K562 (cell line): ENCODE measurements around the gene NDUFS6. TPM values are rescaled to one million over a fixed set of nuclear protein-coding genes. Genes with fewer than 3 reads are reported as not detected.

ENCODE experiments used
- ARID1B ChIP-seq: fragments of 450-650 bp; IDR thresholded peaks from 2 replicates; pipeline ENCODE4 v1.6.1; 2016; ENCODE audit warnings: antibody characterized with exemption, mild to moderate bottlenecking, inconsistent platforms
- ARNT ChIP-seq, 2 experiments: fragments of 450-650 bp; IDR thresholded peaks; 2 replicates each; pipeline ENCODE4 v1.6.1; 2016; ENCODE audit warnings: mild to moderate bottlenecking in 1 of 2
- CBX2 ChIP-seq: fragments of 200-600 bp; sonication (generic); IDR thresholded peaks from one replicate; pipeline ENCODE4 v1.6.1; 2012; ENCODE audit warnings: mild to moderate bottlenecking, low read length, inconsistent platforms; ENCODE audit not compliant: insufficient read depth, poor library complexity, severe bottlenecking
- DDX20 ChIP-seq: fragments of 450-650 bp; IDR thresholded peaks from 2 replicates; pipeline ENCODE4 v1.6.1; 2016; ENCODE audit warnings: missing genetic modification characterization, low read depth, mild to moderate bottlenecking, missing compliant biosample characterization, moderate library complexity
- DMBX1 ChIP-seq: fragments of 250-450 bp; sonication (Bioruptor Pico); IDR thresholded peaks from 2 replicates; pipeline ENCODE4 v1.8.0; 2022; ENCODE audit warnings: inconsistent platforms, mild to moderate bottlenecking, moderate library complexity, borderline replicate concordance
- FOXA1 ChIP-seq: fragments of 450-650 bp; IDR thresholded peaks from 2 replicates; pipeline ENCODE4 v1.6.1; 2016; ENCODE audit warnings: mild to moderate bottlenecking, borderline replicate concordance
- MBD2 ChIP-seq: sonication (generic); IDR thresholded peaks from 2 replicates; pipeline ENCODE4 v1.6.1; 2016; ENCODE audit warnings: low read depth, borderline replicate concordance
- MECOM ChIP-seq: fragments of 250-450 bp; sonication (Bioruptor Pico); IDR thresholded peaks from 2 replicates; pipeline ENCODE4 v1.8.0; 2022; ENCODE audit warnings: inconsistent platforms
- MED1 ChIP-seq: sonication (generic); formaldehyde crosslinking; IDR thresholded peaks from 2 replicates; pipeline ENCODE4 v1.8.1; 2023; ENCODE audit warnings: missing genetic modification reagents, borderline replicate concordance
- NELFE ChIP-seq: IDR thresholded peaks from 2 replicates; pipeline ENCODE4 v1.6.1; 2011; ENCODE audit warnings: mild to moderate bottlenecking; ENCODE audit not compliant: insufficient read depth, insufficient read length
- NFATC3 ChIP-seq: fragments of 450-650 bp; IDR thresholded peaks from 2 replicates; pipeline ENCODE4 v1.6.1; 2017; ENCODE audit warnings: mild to moderate bottlenecking
- RB1 ChIP-seq: fragments of 450-650 bp; IDR thresholded peaks from 2 replicates; pipeline ENCODE4 v1.6.1; 2017; ENCODE audit warnings: low read depth, mild to moderate bottlenecking
- RCOR1 ChIP-seq, 2 experiments: IDR thresholded peaks; 2 replicates each; pipeline ENCODE4 v1.6.1; 2012; ENCODE audit warnings: low read depth in 2 of 2, low read length in 2 of 2, borderline replicate concordance in 1 of 2, improper control_type of control experiment in 1 of 2
- ZBTB17 ChIP-seq: fragments of 450-650 bp; formaldehyde crosslinking; IDR thresholded peaks from 2 replicates; pipeline ENCODE4 v1.4.0; 2020; ENCODE audit warnings: mild to moderate bottlenecking
- ZNF408 ChIP-seq: fragments of 250-450 bp; sonication (Bioruptor Pico); IDR thresholded peaks from 2 replicates; pipeline ENCODE4 v1.4.0; 2020; ENCODE audit warnings: low read depth, mild to moderate bottlenecking, moderate library complexity
- polyA plus RNA-seq, 8 experiments: library from polyadenylated mRNA; depleted of rRNA in 4 of 8; stranded (reverse) in 5 of 8; unstranded in 3 of 8; fragments of >200 nt; fragmentation: Nextera tagmentation in 2 of 8; fragmentation: Illumina TruSeq in 1 of 8; extraction: Ambion mirVana in 2 of 8; extraction: Trizol in 1 of 8; gene quantifications; 2 replicates each; pipeline versions ENCODE4 v1.2.1 to v1.2.3, GENCODE V29; 2011 to 2014; ENCODE audit warnings: inconsistent platforms in 1 of 8, missing spikeins in 1 of 8
- total RNA-seq, 7 experiments: library from RNA; depleted of rRNA in 6 of 7; stranded (reverse); fragments of >200 nt in 6 of 7; fragmentation: Illumina TruSeq in 2 of 7; extraction: Trizol in 2 of 7; gene quantifications; 2 replicates each; pipeline versions ENCODE4 v1.2.1 to v1.2.3, GENCODE V29; 2011 to 2021; ENCODE audit warnings: low replicate concordance in 1 of 7
- TF ChIP-seq, protein P1 (sequence below), 2 experiments: fragments of 450-650 bp; formaldehyde crosslinking in 1 of 2; IDR thresholded peaks; 2 replicates each; pipeline versions ENCODE4 v1.4.0 to v1.6.1; 2014 to 2020; ENCODE audit warnings: mild to moderate bottlenecking in 2 of 2, borderline replicate concordance in 1 of 2, low read depth in 1 of 2
- TF ChIP-seq, protein P2 (sequence below): fragments of 450-650 bp; conservative IDR thresholded peaks from 2 replicates; pipeline ENCODE4 v1.6.1; 2016; ENCODE audit warnings: missing genetic modification characterization, low read depth, mild to moderate bottlenecking, missing compliant biosample characterization, moderate library complexity
- TF ChIP-seq, protein P3 (sequence below): sonication (generic); formaldehyde crosslinking; IDR thresholded peaks from 2 replicates; pipeline ENCODE4 v1.8.0; 2022; ENCODE audit warnings: missing genetic modification reagents, mild to moderate bottlenecking, moderate library complexity, borderline replicate concordance

Gene NDUFS6
- total and polyA plus RNA-seq, 9 of the 15 experiments (the other 6 are each of a cell fraction or from before 2014, with no cell fraction given): 36.1 to 291 (median 77.0) TPM

DNA sequence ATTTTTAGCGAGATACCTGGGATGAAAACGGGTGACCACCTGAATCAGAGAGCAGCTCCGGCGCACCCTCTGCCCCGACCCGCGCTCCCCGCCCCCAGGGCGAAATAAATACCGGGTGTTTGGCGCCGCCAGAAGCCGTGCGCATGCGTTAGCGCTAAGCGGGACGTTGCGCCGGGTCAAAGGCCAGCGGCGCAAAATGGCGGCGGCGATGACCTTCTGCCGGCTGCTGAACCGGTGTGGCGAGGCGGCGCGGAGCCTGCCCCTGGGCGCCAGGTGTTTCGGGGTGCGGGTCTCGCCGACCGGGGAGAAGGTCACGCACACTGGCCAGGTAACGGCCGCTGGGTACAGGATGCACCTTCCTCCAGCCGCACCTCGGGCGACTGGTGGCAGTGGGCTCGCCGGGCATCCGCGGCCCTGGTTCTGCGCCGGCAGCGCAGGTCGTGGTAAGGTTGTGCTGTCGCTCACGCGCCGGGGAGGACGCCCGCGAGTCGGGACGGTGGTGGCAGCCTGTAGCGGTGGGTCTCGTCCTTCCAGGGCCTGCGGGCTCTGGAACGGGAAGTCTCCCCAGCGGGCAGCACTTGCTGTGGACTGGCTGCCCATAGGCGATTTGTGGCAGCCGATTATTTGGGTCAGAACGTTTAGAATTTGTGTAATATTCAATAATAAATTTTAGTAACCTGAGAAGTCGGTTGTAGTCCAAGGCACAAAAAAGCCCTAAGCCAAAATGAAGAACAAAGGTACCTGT is at the start of gene NDUFS6 (continued):
- TF ChIP-seq, protein P1, sequence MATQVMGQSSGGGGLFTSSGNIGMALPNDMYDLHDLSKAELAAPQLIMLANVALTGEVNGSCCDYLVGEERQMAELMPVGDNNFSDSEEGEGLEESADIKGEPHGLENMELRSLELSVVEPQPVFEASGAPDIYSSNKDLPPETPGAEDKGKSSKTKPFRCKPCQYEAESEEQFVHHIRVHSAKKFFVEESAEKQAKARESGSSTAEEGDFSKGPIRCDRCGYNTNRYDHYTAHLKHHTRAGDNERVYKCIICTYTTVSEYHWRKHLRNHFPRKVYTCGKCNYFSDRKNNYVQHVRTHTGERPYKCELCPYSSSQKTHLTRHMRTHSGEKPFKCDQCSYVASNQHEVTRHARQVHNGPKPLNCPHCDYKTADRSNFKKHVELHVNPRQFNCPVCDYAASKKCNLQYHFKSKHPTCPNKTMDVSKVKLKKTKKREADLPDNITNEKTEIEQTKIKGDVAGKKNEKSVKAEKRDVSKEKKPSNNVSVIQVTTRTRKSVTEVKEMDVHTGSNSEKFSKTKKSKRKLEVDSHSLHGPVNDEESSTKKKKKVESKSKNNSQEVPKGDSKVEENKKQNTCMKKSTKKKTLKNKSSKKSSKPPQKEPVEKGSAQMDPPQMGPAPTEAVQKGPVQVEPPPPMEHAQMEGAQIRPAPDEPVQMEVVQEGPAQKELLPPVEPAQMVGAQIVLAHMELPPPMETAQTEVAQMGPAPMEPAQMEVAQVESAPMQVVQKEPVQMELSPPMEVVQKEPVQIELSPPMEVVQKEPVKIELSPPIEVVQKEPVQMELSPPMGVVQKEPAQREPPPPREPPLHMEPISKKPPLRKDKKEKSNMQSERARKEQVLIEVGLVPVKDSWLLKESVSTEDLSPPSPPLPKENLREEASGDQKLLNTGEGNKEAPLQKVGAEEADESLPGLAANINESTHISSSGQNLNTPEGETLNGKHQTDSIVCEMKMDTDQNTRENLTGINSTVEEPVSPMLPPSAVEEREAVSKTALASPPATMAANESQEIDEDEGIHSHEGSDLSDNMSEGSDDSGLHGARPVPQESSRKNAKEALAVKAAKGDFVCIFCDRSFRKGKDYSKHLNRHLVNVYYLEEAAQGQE (IDR thresholded peaks at IDR 0.05; ENCODE audit: borderline replicate concordance): no peak
- TF ChIP-seq, protein P1 (CRISPR knock-in tag; IDR thresholded peaks at IDR 0.05; ENCODE audit: low read depth): 0 out of 2 replicates have a peak, but pooled peaks have one; percentile 59
- TF ChIP-seq ZNF408 (CRISPR knock-in tag): no peak
- no peak for TF ChIP-seq NFATC3
- 0 out of 2 replicates have a peak, but pooled peaks have one; percentile 37 for TF ChIP-seq ZBTB17 (CRISPR knock-in tag)
- TF ChIP-seq, protein P2, sequence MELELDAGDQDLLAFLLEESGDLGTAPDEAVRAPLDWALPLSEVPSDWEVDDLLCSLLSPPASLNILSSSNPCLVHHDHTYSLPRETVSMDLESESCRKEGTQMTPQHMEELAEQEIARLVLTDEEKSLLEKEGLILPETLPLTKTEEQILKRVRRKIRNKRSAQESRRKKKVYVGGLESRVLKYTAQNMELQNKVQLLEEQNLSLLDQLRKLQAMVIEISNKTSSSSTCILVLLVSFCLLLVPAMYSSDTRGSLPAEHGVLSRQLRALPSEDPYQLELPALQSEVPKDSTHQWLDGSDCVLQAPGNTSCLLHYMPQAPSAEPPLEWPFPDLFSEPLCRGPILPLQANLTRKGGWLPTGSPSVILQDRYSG (tag): no peak
- no peak for TF ChIP-seq RCOR1 (IDR thresholded peaks at IDR 0.05; ENCODE audit: borderline replicate concordance in 1 of 2, low read depth in 2 of 2, low read length in 2 of 2)
- no peak for TF ChIP-seq MED1 (CRISPR knock-in tag)
- TF ChIP-seq RB1: peak; percentile 73
- no peak for TF ChIP-seq ARNT (IDR thresholded peaks at IDR 0.05)
- TF ChIP-seq, protein P3, sequence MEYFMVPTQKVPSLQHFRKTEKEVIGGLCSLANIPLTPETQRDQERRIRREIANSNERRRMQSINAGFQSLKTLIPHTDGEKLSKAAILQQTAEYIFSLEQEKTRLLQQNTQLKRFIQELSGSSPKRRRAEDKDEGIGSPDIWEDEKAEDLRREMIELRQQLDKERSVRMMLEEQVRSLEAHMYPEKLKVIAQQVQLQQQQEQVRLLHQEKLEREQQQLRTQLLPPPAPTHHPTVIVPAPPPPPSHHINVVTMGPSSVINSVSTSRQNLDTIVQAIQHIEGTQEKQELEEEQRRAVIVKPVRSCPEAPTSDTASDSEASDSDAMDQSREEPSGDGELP: peak; percentile 88
- no peak for TF ChIP-seq DDX20 (tag)
- no peak for TF ChIP-seq CBX2
- TF ChIP-seq MBD2: peak; percentile 71; the same call in 1 of the 2 replicates
- no peak for TF ChIP-seq FOXA1
- no peak; the same call in 1 of the 2 replicates for TF ChIP-seq ARID1B
- TF ChIP-seq MECOM: no peak
- no peak for TF ChIP-seq DMBX1 (CRISPR knock-in tag)
- TF ChIP-seq NELFE: no peak
